Rectal smooth muscle tissue (tissue), 1 donor: ENCODE measurements around the gene COX18.

Experiments used
- H3K27ac ChIP-seq: one replicate; pipeline ENCODE4 v1.7.0; 2013; ENCODE audit warnings: low read depth, low read length, inconsistent platforms
- H3K27me3 ChIP-seq: one replicate; pipeline ENCODE4 v1.7.0; 2013; ENCODE audit warnings: low read length; ENCODE audit not compliant: control insufficient read depth, insufficient read depth
- H3K36me3 ChIP-seq: one replicate; pipeline ENCODE4 v1.7.0; 2013; ENCODE audit warnings: low read length; ENCODE audit not compliant: control insufficient read depth, insufficient read depth
- H3K4me1 ChIP-seq: one replicate; pipeline ENCODE4 v1.7.0; 2013; ENCODE audit warnings: low read length; ENCODE audit not compliant: control insufficient read depth, insufficient read depth
- H3K4me3 ChIP-seq: one replicate; pipeline ENCODE4 v1.7.0; 2013; ENCODE audit warnings: low read length
- H3K9ac ChIP-seq: one replicate; pipeline ENCODE4 v1.7.0; 2013; ENCODE audit warnings: low read length

Gene COX18, protein sequence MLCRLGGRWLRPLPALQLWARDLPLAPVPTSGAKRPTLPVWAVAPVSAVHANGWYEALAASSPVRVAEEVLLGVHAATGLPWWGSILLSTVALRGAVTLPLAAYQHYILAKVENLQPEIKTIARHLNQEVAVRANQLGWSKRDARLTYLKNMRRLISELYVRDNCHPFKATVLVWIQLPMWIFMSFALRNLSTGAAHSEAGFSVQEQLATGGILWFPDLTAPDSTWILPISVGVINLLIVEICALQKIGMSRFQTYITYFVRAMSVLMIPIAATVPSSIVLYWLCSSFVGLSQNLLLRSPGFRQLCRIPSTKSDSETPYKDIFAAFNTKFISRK

DNA sequence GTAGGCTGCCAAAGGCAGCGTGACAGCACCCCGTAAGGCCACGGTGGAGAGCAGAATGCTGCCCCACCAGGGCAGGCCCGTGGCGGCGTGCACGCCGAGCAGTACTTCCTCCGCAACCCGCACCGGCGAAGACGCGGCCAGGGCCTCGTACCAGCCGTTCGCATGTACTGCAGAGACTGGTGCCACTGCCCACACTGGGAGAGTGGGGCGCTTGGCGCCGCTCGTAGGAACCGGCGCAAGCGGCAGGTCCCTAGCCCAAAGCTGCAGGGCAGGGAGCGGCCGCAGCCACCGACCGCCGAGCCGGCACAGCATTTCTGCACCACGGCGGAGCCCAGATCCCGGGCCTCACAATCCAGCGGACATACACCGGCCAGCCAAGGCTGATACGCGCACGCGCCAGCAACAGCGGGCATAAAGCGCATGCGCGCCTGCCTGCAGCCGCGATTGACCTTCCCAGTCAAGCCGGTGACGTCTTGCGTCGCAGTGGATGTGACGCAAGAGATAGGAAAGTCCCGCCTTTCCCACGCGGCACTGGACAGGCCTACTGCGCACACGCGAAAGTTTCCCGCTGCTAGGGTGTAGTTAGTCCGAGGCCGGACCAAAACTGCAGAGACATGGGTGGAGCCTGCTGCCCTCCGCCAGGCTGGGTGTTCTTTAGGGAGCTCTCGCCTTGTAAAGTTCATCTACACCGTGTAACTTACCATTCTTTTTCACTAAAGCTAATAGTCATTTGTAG, at the start of gene COX18:
TSS of gene COX18 (minus strand) at position 379 of the 736 bp plus-strand sequence. CDS start at position 312, 67 bp downstream.
- Histone ChIP-seq H3K4me1 (peaks cover 14% of the 10 kb centered on the region), H3K9ac (peak within 1 kb of the TSS; percentile 92), H3K36me3 (no peaks in the 10 kb centered on the region), H3K27me3 (no peaks in the 10 kb centered on the region), H3K4me3 (peak within 1 kb of the TSS; percentile 96), H3K27ac (peak within 1 kb of the TSS; percentile 95)

DNA sequence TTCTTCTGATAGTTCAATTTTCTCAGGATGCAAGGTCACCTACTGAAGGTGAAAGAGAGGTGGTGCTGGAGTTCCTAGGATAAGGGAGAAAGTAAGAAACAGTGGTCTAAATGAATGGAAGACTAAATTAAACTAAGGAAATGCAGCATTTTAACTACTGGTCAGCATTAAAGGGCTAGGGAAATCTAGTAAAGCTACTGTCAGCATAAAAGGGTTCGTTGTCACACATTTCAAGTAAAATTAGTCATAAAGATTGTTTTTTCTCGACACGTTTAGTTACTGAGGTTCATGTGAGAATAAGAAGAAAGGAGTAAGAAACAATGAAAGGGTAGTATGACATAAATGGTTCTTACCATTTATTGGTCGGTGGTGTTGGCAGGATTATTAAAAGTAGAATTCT, 40.0 kb upstream of the COX18 start:
- H3K4me1 ChIP-seq = no peaks in the 10 kb centered on the region
- H3K9ac ChIP-seq = no peak overlapping the region
- H3K27me3 ChIP-seq = no peaks in the 10 kb centered on the region
- H3K36me3 ChIP-seq = peaks cover 14% of the 10 kb centered on the region
- H3K27ac ChIP-seq = no peak overlapping the region
- H3K4me3 ChIP-seq = no peak overlapping the region

DNA sequence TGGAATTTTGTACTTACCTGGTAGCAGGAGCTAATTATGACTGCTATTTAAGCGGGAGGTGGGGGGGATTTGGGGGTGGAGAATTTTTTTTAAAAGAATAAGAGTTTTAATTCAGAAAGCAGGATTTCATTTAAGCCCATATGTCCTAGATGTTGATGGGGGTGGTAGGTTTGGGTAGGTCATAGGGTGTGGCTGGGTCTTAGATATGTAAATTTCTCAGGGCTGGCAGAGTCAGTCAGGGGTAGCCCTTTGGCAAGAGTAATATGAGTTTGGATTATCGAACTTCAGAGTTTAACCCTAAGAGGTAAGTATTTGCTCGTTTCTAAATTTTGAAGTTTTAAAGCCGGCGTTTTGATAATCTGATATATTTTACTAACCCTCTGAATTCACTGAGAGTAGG, 35.2 kb upstream of the COX18 start:
- H3K27ac ChIP-seq = no peak overlapping the region
- no peak overlapping the region for H3K9ac ChIP-seq
- H3K36me3 ChIP-seq = peaks cover 18% of the 10 kb centered on the region
- no peaks in the 10 kb centered on the region for H3K4me1 ChIP-seq
- no peaks in the 10 kb centered on the region for H3K27me3 ChIP-seq
- no peak overlapping the region for H3K4me3 ChIP-seq

DNA sequence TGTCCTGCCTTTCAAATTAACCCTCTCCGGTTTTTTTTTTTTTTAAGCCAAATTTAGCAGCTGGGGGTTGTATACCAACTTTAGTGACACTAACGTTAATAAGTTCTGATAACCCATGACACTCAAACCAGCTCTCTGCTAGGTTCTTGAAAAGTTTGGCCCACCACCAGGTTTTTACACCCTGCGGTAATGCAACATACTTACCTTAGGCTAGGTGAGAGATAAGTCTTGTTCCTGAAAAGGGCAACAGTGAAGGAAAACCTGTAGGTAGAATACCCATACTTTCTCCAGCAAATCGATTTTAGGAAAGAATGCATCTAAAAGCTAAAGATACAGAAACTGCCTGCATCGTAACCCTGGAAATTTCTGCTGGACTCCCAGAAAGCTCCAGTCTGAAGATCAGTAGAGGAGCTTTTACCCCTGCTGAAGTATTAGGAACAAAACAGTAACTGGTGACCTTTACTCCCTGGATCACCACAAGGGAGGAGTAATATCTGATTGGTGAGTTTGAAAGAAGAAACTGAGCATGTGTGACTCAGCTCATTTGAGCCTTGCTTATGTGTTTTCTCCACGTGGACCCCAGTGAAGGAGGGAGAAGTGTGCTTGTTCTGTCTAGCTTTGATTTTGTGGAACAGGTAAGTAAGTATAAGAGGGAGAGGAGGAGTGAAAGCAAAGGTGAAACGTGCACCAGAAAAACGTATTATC, 34.4 kb upstream of the COX18 start:
- no peaks in the 10 kb centered on the region for H3K4me1 ChIP-seq
- H3K4me3 ChIP-seq = no peak overlapping the region
- H3K36me3 ChIP-seq = peaks cover 22% of the 10 kb centered on the region
- H3K9ac ChIP-seq = no peak overlapping the region
- no peaks in the 10 kb centered on the region for H3K27me3 ChIP-seq
- no peak overlapping the region for H3K27ac ChIP-seq

DNA sequence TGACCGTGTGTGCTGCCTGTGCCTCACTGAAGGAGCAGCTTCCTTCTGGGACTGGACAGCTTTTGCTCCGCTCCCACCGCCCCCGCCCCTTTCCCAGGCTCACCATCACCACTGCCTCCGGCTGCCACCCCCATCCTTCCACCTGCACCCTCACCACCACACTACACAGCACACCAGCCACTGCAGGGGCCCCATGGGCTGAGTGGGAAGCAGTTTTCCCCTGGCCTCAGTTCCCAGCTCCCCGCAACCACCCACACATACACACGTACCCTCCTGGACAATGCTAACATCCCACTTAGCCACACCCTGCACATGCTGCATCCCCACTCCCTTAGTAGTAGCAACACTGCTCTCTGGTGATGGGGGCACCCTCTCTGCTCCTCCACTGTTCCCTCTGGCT, 29.6 kb upstream of the COX18 start:
- Histone ChIP-seq H3K4me1 (no peaks in the 10 kb centered on the region), H3K4me3 (no peak overlapping the region), H3K27ac (no peak overlapping the region), H3K36me3 (peaks cover 16% of the 10 kb centered on the region), H3K27me3 (no peaks in the 10 kb centered on the region), H3K9ac (no peak overlapping the region)

DNA sequence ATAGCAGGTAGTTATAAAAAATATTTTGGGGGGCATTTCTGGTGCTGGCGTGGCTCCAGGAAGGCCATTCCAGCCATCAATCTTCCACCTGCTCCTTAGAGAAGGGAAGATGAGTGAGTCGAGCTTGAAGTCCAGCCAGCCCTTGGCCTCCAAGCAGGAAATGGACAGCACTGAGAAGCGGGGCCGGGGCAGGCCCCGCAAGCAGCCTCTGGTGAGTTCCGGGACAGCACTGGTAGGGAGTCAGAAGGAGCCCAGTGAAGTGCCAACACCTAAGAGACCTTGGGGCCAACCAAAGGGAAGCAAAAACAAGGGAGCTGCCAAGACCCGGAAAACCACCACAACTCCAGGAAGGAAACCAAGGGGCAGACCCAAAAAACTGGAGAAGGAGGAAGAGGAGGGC, 29.2 kb upstream of the COX18 start:
- H3K27ac ChIP-seq = no peak overlapping the region
- H3K9ac ChIP-seq = no peak overlapping the region
- peaks cover 16% of the 10 kb centered on the region for H3K36me3 ChIP-seq
- H3K27me3 ChIP-seq = no peaks in the 10 kb centered on the region
- H3K4me1 ChIP-seq = no peaks in the 10 kb centered on the region
- no peak overlapping the region for H3K4me3 ChIP-seq

DNA sequence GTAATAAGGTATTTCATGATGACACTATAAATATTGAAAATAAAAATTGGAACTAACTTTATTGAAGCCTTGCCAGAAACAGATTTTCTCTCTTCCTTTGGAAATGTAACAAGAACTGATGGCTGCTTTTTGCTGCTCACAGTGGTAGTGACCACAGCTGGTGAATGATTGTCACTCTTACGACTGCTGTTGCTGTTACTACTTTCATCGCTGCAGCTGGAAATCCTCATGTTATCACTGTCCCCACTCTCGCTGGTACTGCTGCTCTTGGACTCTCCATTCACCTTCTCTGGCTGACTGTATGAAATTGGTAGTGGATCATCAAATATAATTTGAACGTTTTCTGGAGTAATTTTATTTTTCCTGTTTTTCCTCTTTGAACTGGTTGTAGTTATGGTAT, 28.5 kb upstream of the COX18 start:
- Histone ChIP-seq H3K4me3 (no peak overlapping the region), H3K27ac (no peak overlapping the region), H3K9ac (no peak overlapping the region), H3K4me1 (no peaks in the 10 kb centered on the region), H3K36me3 (peaks cover 16% of the 10 kb centered on the region), H3K27me3 (no peaks in the 10 kb centered on the region)

DNA sequence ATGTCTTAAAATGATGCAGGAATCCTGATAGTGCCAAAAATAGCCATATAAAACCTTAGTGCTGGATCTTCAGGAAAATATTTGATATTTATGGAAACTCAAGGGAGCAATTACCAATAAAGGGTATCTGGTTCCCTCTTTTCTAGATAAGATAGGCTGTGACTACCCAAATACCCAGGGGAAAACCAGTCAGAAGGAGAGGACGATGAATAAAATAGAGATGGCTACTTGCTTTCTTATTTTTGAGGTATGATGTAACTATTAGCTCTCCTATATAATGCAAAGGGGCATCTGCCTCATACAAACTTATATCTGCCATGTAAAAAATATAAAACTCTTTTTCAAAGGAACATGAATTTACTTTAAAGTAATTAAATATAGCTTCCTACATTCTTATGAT, 23.4 kb upstream of the COX18 start:
- Histone ChIP-seq H3K27ac (no peak overlapping the region), H3K36me3 (peaks cover 18% of the 10 kb centered on the region)

DNA sequence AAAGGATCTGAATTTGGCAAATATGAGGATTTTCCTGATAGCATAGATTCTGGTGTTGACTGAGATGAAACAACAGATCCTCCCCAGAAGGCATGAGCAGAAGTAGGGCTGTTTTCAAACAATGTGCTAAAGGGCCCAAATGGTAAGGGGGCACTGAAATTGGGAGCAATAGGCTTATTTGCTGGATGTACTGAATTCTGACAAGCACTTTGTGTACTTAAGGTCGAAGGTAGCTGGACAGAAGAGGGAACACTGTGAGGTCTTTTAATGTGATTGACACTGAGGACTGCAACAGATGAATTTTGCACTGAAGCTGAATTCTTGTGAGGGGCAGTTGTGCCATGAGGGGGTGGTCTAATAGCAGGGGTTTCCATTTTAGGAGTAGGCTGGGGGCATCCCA, 21.2 kb upstream of the COX18 start:
- H3K27me3 ChIP-seq = no peaks in the 10 kb centered on the region
- H3K4me1 ChIP-seq = no peaks in the 10 kb centered on the region
- peaks cover 17% of the 10 kb centered on the region for H3K36me3 ChIP-seq
- H3K27ac ChIP-seq = no peak overlapping the region
- H3K4me3 ChIP-seq = no peak overlapping the region
- H3K9ac ChIP-seq = no peak overlapping the region

More for the DNA sequence above, 23.4 kb upstream of the COX18 start:
- no peak overlapping the region for H3K4me3 ChIP-seq
- no peaks in the 10 kb centered on the region for H3K4me1 ChIP-seq
- H3K9ac ChIP-seq = no peak overlapping the region
- no peaks in the 10 kb centered on the region for H3K27me3 ChIP-seq

DNA sequence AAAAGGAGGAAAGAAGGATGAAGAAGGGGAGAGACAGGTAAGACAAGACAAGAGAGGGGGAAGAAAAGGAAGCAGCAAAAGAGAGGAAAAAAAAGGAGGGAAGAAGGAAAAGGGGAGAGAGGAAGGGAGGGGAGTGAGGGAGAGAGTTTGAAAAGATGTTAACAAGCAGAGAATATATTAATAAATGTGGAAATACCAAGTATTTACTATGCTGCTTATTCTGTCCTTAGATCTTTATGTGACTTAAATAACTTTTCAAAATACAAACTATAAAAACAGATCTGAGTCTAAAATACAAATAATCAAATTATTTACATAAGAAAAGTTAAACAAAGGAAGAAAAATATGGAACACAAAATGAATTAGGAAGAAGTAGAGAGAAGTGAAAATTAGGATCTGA, 18.4 kb upstream of the COX18 start:
- no peaks in the 10 kb centered on the region for H3K27me3 ChIP-seq
- H3K27ac ChIP-seq = no peak overlapping the region
- peaks cover 18% of the 10 kb centered on the region for H3K36me3 ChIP-seq
- no peaks in the 10 kb centered on the region for H3K4me1 ChIP-seq
- no peak overlapping the region for H3K9ac ChIP-seq
- no peak overlapping the region for H3K4me3 ChIP-seq

DNA sequence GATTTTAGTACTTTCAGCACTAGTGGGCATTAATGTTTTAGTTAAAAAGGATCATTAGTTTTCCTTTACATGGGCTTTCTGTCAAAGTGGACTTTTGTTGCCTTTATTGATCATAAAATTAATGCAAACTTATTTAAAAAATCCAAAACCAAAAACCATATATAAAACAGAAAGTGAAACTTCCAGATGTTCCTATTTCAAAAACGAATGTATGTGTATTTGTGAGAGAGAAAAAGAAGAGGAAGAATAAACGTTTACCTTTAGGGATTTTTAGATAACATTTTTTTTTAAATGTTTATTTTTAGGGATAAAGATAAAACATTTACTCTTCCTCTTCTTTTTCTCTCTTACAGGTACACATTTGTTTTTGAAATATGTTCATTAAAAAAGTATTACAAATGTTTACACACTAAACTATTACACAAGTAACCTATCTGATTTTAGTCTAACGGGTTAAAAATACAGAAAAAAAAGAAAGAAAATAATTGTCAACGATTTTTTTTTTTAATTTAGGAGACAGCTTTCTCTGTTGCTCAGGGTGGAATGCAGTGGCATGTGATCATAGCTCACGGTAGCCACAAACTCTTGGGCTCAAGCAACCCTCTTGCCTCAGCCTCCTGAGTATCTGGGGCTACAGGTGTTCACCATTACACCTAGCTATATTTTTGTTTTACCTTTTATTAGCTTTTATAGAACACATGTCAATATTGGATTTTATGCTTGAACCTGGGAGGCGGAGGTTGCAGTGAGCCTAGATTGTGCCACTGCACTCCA, 16.8 kb upstream of the COX18 start:
- H3K27me3 ChIP-seq = no peaks in the 10 kb centered on the region
- H3K9ac ChIP-seq = no peak overlapping the region
- H3K36me3 ChIP-seq = peaks cover 11% of the 10 kb centered on the region
- H3K4me3 ChIP-seq = no peak overlapping the region
- H3K4me1 ChIP-seq = no peaks in the 10 kb centered on the region
- no peak overlapping the region for H3K27ac ChIP-seq

DNA sequence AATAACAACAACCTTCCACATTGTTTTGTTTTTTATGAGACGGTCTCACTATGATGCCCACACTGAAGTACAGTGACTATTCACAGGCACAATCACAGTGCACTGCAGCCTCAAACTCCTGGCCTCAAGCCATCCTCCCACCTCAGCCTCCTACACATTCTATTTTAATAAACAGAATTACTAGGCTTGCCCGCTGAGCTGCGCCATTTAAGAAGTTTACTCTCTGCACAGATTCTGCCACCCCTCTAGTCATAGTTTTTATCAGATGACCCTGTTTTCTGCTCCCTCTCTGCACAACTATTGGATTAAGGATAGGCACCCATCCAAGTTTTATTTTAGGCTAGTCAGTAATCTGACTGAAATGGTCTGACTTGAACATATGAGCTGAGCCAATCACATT, 11.3 kb upstream of the COX18 start:
- Histone ChIP-seq H3K4me3 (no peak overlapping the region), H3K27me3 (no peaks in the 10 kb centered on the region), H3K9ac (no peak overlapping the region), H3K27ac (no peak overlapping the region), H3K4me1 (no peaks in the 10 kb centered on the region), H3K36me3 (peaks cover 16% of the 10 kb centered on the region)
